T-helper 2 cell treated with Interferon-gamma antibody and Interleukin-4, amounts not matched to agents 100 ng/mL and 5 ng/mL, for 36 hours (primary cell): Measurements from ENCODE around the gene SPOCK1. TPM values are rescaled to one million over a fixed set of nuclear protein-coding genes. Genes with fewer than 3 reads are reported as not detected.

ENCODE experiments used
- intact Hi-C: fragments of 100-400 bp; cut with micrococcal nuclease; formaldehyde crosslinking; loops from one replicate; pipeline ENCODE4 v1.15.1; 2023
- total RNA-seq: library from RNA; stranded (reverse); gene quantifications from 2 replicates; pipeline ENCODE4 v1.2.3, GENCODE V29; 2022

Gene SPOCK1
- total RNA-seq, 1 donor from 2014 or later: 0.16 TPM

GRCh38 chr5:137300411-137301240 lies 198.5 kb downstream of the SPOCK1 start:
- intact Hi-C loops: no loop called here

- intact Hi-C loops: no loop called here
Measured at GRCh38 chr5:137296213-137296781, 202.8 kb downstream of the SPOCK1 start.

GRCh38 chr5:137294604-137295003 lies 204.5 kb downstream of the SPOCK1 start:
- intact Hi-C loops: no loop called here

- intact Hi-C loops: no loop called here
Measured at GRCh38 chr5:137292461-137293027, 206.6 kb downstream of the SPOCK1 start.

- intact Hi-C loops: no loop called here
Measured at GRCh38 chr5:137291436-137291835, 207.7 kb downstream of the SPOCK1 start.

GRCh38 chr5:137291031-137291430 lies 208.1 kb downstream of the SPOCK1 start:
- intact Hi-C loops: no loop called here

GRCh38 chr5:137290373-137290772 lies 208.8 kb downstream of the SPOCK1 start:
- intact Hi-C loops: no loop called here

- intact Hi-C loops: no loop called here
Measured at GRCh38 chr5:137289856-137290255, 209.3 kb downstream of the SPOCK1 start.

GRCh38 chr5:137287569-137287968 lies 211.6 kb downstream of the SPOCK1 start:
- intact Hi-C loops: no loop called here

GRCh38 chr5:137286025-137286610 lies 213.0 kb downstream of the SPOCK1 start:
- intact Hi-C loops: no loop called here

- intact Hi-C loops: no loop called here
Measured at GRCh38 chr5:137283801-137284200, 215.3 kb downstream of the SPOCK1 start.

GRCh38 chr5:137282216-137282615 lies 216.9 kb downstream of the SPOCK1 start:
- intact Hi-C loops: no loop called here

GRCh38 chr5:137281201-137281600 lies 217.9 kb downstream of the SPOCK1 start:
- intact Hi-C loops: no loop called here

- intact Hi-C loops: no loop called here
Measured at GRCh38 chr5:137280656-137281055, 218.5 kb downstream of the SPOCK1 start.

GRCh38 chr5:137279521-137280231 lies 219.4 kb downstream of the SPOCK1 start:
- intact Hi-C loops: no loop called here

GRCh38 chr5:137278476-137278875 lies 220.7 kb downstream of the SPOCK1 start:
- intact Hi-C loops: no loop called here

GRCh38 chr5:137275083-137275482 lies 224.0 kb downstream of the SPOCK1 start:
- intact Hi-C loops: no loop called here

GRCh38 chr5:137273511-137273910 lies 225.6 kb downstream of the SPOCK1 start:
- intact Hi-C loops: no loop called here

- intact Hi-C loops: no loop called here
Measured at GRCh38 chr5:137272831-137273230, 226.3 kb downstream of the SPOCK1 start.

GRCh38 chr5:137269946-137270345 lies 229.2 kb downstream of the SPOCK1 start:
- intact Hi-C loops: no loop called here

GRCh38 chr5:137269274-137269673 lies 229.9 kb downstream of the SPOCK1 start:
- intact Hi-C loops: no loop called here

- intact Hi-C loops: no loop called here
Measured at GRCh38 chr5:137268646-137269045, 230.5 kb downstream of the SPOCK1 start.
